ENCODE data around the gene AGAP2. TPM values are rescaled to one million over a fixed set of nuclear protein-coding genes. Genes with fewer than 3 reads are reported as not detected.
A peak's percentile ranks its signal among the peaks of the same experiment; 100 is the strongest.

The AGAP2 gene
- total and polyA plus RNA-seq, 9 of the 15 experiments (the other 6 are each of a cell fraction or from before 2014, with no cell fraction given): 0.04 to 0.77 (median 0.28) TPM; not detected in 1

- TF ChIP-seq ZNF639 (CRISPR knock-in tag; conservative IDR thresholded peaks at IDR 0.05 in 1 of 2, IDR thresholded peaks at IDR 0.05 in 1 of 2) (peak in 1 of 2 experiments; percentile 91; a peak in 2 of 4 replicates), TARDBP (IDR thresholded peaks at IDR 0.05) (peak; percentile 88; the same call in 1 of the 2 replicates), ARID4B (CRISPR knock-in tag; IDR thresholded peaks at IDR 0.05) (peak; percentile 75), HINFP (tag; conservative IDR thresholded peaks at IDR 0.05; ENCODE audit: low read depth) (no peak), ZNF586 (CRISPR knock-in tag; conservative IDR thresholded peaks at IDR 0.05) (no peak), MIER1 (IDR thresholded peaks at IDR 0.05; ENCODE audit: low read depth) (0 out of 2 replicates have a peak, but pooled peaks have one; percentile 23), ETV6 (IDR thresholded peaks at IDR 0.05; ENCODE audit: borderline replicate concordance in 1 of 2, low read depth in 2 of 2, low read length in 1 of 2) (0 out of 4 replicates have a peak, but pooled peaks of 1 of the 2 experiments have one; percentile 19), ETV6 (CRISPR knock-in tag; IDR thresholded peaks at IDR 0.05; ENCODE audit: borderline replicate concordance) (no peak), NBN (IDR thresholded peaks at IDR 0.05; ENCODE audit: low read depth) (peak; percentile 89), KLF13 (tag; IDR thresholded peaks at IDR 0.05; ENCODE audit: borderline replicate concordance, low read depth) (no peak), STAT5B (CRISPR knock-in tag; IDR thresholded peaks at IDR 0.05) (no peak)
- TF ChIP-seq, protein P1, sequence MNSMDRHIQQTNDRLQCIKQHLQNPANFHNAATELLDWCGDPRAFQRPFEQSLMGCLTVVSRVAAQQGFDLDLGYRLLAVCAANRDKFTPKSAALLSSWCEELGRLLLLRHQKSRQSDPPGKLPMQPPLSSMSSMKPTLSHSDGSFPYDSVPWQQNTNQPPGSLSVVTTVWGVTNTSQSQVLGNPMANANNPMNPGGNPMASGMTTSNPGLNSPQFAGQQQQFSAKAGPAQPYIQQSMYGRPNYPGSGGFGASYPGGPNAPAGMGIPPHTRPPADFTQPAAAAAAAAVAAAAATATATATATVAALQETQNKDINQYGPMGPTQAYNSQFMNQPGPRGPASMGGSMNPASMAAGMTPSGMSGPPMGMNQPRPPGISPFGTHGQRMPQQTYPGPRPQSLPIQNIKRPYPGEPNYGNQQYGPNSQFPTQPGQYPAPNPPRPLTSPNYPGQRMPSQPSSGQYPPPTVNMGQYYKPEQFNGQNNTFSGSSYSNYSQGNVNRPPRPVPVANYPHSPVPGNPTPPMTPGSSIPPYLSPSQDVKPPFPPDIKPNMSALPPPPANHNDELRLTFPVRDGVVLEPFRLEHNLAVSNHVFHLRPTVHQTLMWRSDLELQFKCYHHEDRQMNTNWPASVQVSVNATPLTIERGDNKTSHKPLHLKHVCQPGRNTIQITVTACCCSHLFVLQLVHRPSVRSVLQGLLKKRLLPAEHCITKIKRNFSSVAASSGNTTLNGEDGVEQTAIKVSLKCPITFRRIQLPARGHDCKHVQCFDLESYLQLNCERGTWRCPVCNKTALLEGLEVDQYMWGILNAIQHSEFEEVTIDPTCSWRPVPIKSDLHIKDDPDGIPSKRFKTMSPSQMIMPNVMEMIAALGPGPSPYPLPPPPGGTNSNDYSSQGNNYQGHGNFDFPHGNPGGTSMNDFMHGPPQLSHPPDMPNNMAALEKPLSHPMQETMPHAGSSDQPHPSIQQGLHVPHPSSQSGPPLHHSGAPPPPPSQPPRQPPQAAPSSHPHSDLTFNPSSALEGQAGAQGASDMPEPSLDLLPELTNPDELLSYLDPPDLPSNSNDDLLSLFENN (IDR thresholded peaks at IDR 0.05; ENCODE audit: low read depth in 2 of 2, low read length in 2 of 2): peak in 1 of 2 experiments; percentile 16; a peak in 1 of 4 replicates
- TF ChIP-seq, protein P2, sequence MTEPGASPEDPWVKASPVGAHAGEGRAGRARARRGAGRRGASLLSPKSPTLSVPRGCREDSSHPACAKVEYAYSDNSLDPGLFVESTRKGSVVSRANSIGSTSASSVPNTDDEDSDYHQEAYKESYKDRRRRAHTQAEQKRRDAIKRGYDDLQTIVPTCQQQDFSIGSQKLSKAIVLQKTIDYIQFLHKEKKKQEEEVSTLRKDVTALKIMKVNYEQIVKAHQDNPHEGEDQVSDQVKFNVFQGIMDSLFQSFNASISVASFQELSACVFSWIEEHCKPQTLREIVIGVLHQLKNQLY (CRISPR knock-in tag; conservative IDR thresholded peaks at IDR 0.05): no peak
Observed at GRCh38 chr12:57782608-57783465, 44.3 kb upstream of the AGAP2 start, which contains the start of gene TSFM (continued).
